Measurements from ENCODE around the gene ZC3H12D.

The ZC3H12D gene

GRCh38 chr6:149414821-149415220 is 70.0 kb downstream of the ZC3H12D start:
- no peak for DNase-seq (ENCODE audit: low read depth in 2 of 2)

GRCh38 chr6:149414009-149414408 is 70.8 kb downstream of the ZC3H12D start:
- no peak for DNase-seq (ENCODE audit: low read depth in 2 of 2)

GRCh38 chr6:149410557-149410956 is 74.3 kb downstream of the ZC3H12D start:
- DNase-seq (ENCODE audit: low read depth in 2 of 2) = no peak

- DNase-seq (ENCODE audit: low read depth in 2 of 2) = no peak
These were observed 75.2 kb downstream of the ZC3H12D start for GRCh38 chr6:149409617-149410016.

GRCh38 chr6:149405823-149406765 is 78.7 kb downstream of the ZC3H12D start:
- no peak for DNase-seq (ENCODE audit: low read depth in 2 of 2)

- DNase-seq (ENCODE audit: low read depth in 2 of 2) = no peak
These were observed 81.3 kb downstream of the ZC3H12D start for GRCh38 chr6:149403534-149403933.

- no peak for DNase-seq (ENCODE audit: low read depth in 2 of 2)
These were observed 84.8 kb downstream of the ZC3H12D start, which contains the start of gene SUMO4 for GRCh38 chr6:149400050-149400449. Gene SUMO4, plus strand, starts transcription at chr6:149400262. Its CDS starts 130 bp downstream, at chr6:149400392.

- no peak for DNase-seq (ENCODE audit: low read depth in 2 of 2)
These were observed 87.4 kb downstream of the ZC3H12D start for GRCh38 chr6:149397384-149397783.
